ENCODE measurements around the gene LY6G6C. TPM values are rescaled to one million over a fixed set of nuclear protein-coding genes. Genes with fewer than 3 reads are reported as not detected.

LY6G6C gene
- total and polyA plus RNA-seq, 2 of the 13 experiments (the other 11 are each of a cell fraction or from before 2014, with no cell fraction given) = 0.15 TPM; not detected in 1

DNA sequence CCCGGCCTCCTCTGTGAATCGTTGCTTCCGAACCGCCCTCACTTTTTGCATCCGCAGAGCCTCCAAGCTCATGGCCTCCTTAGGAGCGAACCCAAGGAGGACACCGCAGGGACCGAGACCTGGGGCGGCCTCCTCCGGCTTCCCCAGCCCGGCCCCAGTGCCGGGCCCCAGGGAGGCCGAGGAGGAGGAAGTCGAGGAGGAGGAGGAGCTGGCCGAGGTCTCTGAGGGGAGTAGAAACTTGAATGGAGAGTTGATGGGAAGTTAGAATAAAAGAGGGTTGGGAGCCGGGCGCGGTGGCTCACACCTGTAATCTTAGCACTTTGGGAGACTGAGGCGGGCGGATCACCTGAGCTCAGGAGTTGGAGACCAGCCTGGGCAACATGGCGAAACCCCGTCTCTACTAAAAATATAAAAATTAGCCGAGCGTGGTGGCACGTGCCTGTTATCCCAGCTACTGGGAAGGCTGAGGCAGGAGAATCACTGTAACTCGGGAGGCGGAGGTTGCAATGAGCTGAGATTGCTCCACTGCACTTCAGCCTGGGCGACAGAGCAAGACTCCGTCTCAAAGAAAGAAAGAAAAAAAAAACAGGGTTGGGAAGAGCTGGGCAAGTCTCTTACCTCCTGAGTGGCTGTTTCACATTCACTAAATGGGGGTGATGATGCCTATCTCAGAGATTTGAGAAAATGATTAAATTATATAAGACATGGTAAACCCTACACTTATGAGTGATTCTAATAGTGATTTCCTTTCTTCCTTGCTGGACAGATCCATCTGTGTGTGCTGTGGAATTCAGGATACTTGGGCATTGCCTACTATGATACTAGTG, 19.1 kb upstream of the LY6G6C start (continued):
- no peak for TF ChIP-seq ZNF136 (CRISPR knock-in tag; IDR thresholded peaks at IDR 0.05; ENCODE audit: low read depth)

DNA sequence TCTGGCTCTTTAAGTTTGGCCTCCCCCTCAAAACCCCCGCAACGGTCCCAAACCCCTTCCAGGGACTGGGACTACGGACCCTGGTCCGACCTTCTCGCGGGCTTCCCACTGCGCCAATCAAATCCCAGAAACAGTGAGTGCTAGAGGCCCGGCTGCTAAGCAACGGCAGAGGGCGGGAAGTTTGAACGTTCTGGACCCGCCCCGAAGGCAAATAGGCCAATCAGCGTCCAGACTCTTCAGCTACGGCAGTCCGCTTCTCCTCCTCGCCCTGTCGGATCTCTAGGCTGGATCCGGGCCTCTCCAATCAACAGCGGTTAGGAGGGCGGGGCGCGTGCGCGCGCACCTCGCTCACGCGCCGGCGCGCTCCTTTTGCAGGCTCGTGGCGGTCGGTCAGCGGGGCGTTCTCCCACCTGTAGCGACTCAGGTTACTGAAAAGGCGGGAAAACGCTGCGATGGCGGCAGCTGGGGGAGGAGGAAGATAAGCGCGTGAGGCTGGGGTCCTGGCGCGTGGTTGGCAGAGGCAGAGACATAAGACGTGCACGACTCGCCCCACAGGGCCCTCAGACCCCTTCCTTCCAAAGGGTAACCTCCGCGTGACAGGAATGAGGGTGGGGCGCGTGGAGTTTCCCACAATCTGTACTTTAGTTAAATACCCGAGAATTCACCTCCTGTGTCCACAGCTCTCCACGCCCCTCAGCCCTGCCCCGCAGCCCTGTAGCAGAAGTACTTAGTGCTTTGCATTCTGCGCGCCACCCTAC, 18.3 kb upstream of the LY6G6C start, which contains the start of gene MSH5:
Gene MSH5, plus strand, starts transcription at position 367 of the 758 bp plus-strand sequence. CDS start 462 bp downstream, outside the sequence.
- FAIRE-seq (peak; percentile 99), DNase-seq (ENCODE audit: low spot score) (peak; percentile 100), ATAC-seq (peak; percentile 74)
- WGBS (ENCODE audit: low lambda C conversion rate) = 11% methylated on average over 49 of the region's 58 CpGs
- H3K27me3 ChIP-seq (ENCODE audit: control insufficient read depth in 1 of 2, insufficient read depth in 2 of 2, low read length in 2 of 2) = no peaks in the 10 kb centered on the region; a peak in 1 of 5 replicates
- in situ Hi-C loops (cut with HindIII; ENCODE audit: extremely low pct_ligation_motif_present, low pct_unique_long_range_greater_than_20kb) (no loop called here), intact Hi-C loops (cut with micrococcal nuclease; ENCODE audit: unreplicated experiment) (loop anchor here (1.0 to 5.0 kb wide), 4 partner anchors 38 to 95 kb away; partner anchors contain the start of genes ABHD16A and LSM2)
- H2AFZ ChIP-seq (ENCODE audit: low read length) = no peak within 1 kb of the TSS
- TSS peak; percentile 47 for BruUV-seq (replicated peaks)
- H3K79me2 ChIP-seq (ENCODE audit: insufficient read depth, low read length) = peaks cover 22% of the 10 kb centered on the region
- H3K9me3 ChIP-seq (ENCODE audit: low read length) = no peaks in the 10 kb centered on the region
- H4K20me1 ChIP-seq (ENCODE audit: insufficient read depth, low read length) = peaks cover 3% of the 10 kb centered on the region; the same call in 1 of the 2 replicates
- H3K4me1 ChIP-seq (ENCODE audit: insufficient read depth, low read length) = peaks cover 50% of the 10 kb centered on the region
- ChIA-PET POLR2A (interaction anchor here (0.6 to 11.3 kb wide), 37 partner anchors 9 to 1098 kb away, joined by 3 to 279 read pairs (median 21); partner anchors contain the start of genes ABHD16A, APOM, ATF6B and BAG6), CTCF (ENCODE audit: low intra/inter-chr PET ratio, low total read pairs) (interaction anchor here (1.7 kb wide), 1 partner anchor 10 kb away, joined by 4 read pairs; the partner anchor contains the start of gene DDAH2)
- H3K4me2 ChIP-seq (ENCODE audit: low read depth, low read length) = peak within 1 kb of the TSS; percentile 98
- peak within 1 kb of the TSS; percentile 99 for H3K27ac ChIP-seq (ENCODE audit: extremely low read length, insufficient read depth, low read length)
- peak within 1 kb of the TSS; percentile 44 to 92 (median 92) for H3K4me3 ChIP-seq (replicated peaks in 1 of 3; ENCODE audit: insufficient read depth in 1 of 3, low read depth in 2 of 3, low read length in 3 of 3)
- H3K36me3 ChIP-seq (replicated peaks in 1 of 2; ENCODE audit: control insufficient read depth in 1 of 2, insufficient read depth in 2 of 2, low read length in 2 of 2) = peaks cover 0 to 6% of the 10 kb centered on the region in 2 experiments; a peak in 3 of 5 replicates
- H3K9ac ChIP-seq (ENCODE audit: insufficient read depth, low read depth, low read length) = peak within 1 kb of the TSS; percentile 98
- TF ChIP-seq ZNF333 (CRISPR knock-in tag; IDR thresholded peaks at IDR 0.05; ENCODE audit: borderline replicate concordance) (peak; percentile 98), ZFYVE20 (CRISPR knock-in tag; IDR thresholded peaks at IDR 0.05; ENCODE audit: borderline replicate concordance, low read depth) (peak; percentile 95), NCOA2 (CRISPR knock-in tag; IDR thresholded peaks at IDR 0.05) (no peak; the same call in none of the 2 replicates), CHD2 (IDR thresholded peaks at IDR 0.05; ENCODE audit: low read depth, low read length) (peak; percentile 92), KDM1A (CRISPR knock-in tag; IDR thresholded peaks at IDR 0.05) (no peak), TRIM24 (CRISPR knock-in tag; IDR thresholded peaks at IDR 0.05) (no peak), ZNF614 (CRISPR knock-in tag; IDR thresholded peaks at IDR 0.05; ENCODE audit: borderline replicate concordance) (peak; percentile 53; the same call in 1 of the 2 replicates), EZH2 (conservative IDR thresholded peaks at IDR 0.05; ENCODE audit: low read depth, low read length) (no peak), NFYC (CRISPR knock-in tag; IDR thresholded peaks at IDR 0.05) (peak; percentile 98), POLR2AphosphoS2 (IDR thresholded peaks at IDR 0.05; ENCODE audit: low read depth, low read length) (no peak)
- TF ChIP-seq, protein P1, sequence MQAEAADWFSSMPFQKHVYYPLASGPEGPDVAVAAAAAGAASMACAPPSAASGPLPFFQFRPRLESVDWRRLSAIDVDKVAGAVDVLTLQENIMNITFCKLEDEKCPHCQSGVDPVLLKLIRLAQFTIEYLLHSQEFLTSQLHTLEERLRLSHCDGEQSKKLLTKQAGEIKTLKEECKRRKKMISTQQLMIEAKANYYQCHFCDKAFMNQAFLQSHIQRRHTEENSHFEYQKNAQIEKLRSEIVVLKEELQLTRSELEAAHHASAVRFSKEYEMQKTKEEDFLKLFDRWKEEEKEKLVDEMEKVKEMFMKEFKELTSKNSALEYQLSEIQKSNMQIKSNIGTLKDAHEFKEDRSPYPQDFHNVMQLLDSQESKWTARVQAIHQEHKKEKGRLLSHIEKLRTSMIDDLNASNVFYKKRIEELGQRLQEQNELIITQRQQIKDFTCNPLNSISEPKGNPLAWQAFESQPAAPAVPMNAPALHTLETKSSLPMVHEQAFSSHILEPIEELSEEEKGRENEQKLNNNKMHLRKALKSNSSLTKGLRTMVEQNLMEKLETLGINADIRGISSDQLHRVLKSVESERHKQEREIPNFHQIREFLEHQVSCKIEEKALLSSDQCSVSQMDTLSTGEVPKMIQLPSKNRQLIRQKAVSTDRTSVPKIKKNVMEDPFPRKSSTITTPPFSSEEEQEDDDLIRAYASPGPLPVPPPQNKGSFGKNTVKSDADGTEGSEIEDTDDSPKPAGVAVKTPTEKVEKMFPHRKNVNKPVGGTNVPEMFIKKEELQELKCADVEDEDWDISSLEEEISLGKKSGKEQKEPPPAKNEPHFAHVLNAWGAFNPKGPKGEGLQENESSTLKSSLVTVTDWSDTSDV (CRISPR knock-in tag; IDR thresholded peaks at IDR 0.05) = peak; percentile 96
- TF ChIP-seq, protein P2, sequence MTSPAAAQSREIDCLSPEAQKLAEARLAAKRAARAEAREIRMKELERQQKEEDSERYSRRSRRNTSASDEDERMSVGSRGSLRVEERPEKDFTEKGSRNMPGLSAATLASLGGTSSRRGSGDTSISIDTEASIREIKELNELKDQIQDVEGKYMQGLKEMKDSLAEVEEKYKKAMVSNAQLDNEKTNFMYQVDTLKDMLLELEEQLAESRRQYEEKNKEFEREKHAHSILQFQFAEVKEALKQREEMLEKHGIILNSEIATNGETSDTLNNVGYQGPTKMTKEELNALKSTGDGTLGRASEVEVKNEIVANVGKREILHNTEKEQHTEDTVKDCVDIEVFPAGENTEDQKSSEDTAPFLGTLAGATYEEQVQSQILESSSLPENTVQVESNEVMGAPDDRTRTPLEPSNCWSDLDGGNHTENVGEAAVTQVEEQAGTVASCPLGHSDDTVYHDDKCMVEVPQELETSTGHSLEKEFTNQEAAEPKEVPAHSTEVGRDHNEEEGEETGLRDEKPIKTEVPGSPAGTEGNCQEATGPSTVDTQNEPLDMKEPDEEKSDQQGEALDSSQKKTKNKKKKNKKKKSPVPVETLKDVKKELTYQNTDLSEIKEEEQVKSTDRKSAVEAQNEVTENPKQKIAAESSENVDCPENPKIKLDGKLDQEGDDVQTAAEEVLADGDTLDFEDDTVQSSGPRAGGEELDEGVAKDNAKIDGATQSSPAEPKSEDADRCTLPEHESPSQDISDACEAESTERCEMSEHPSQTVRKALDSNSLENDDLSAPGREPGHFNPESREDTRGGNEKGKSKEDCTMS (CRISPR knock-in tag; conservative IDR thresholded peaks at IDR 0.05) = no peak

Measured in HepG2 (cell line).